Erythroblast (primary cell): ENCODE measurements around the gene TCP11X1.
"Not testable (repeated sequence)": the region's sequence is repeated elsewhere in the genome, so short reads cannot be mapped to it uniquely, and the experiment has no call there.

Experiments
- GATA1 ChIP-seq: IDR thresholded peaks from 2 replicates; pipeline ENCODE4 v1.6.1; 2011; ENCODE audit warnings: low read depth, mild to moderate bottlenecking, control low read depth, low read length, moderate library complexity
- POLR2A ChIP-seq: IDR thresholded peaks from 2 replicates; pipeline ENCODE4 v1.6.1; 2011; ENCODE audit warnings: mild to moderate bottlenecking, low read length

GRCh38 chrX:102246893-102247292 lies 31.8 kb downstream of the TCP11X1 start, which contains the start of gene NXF2:
- not testable (repeated sequence) for TF ChIP-seq POLR2A, GATA1
